SH-SY5Y (cell line): ENCODE measurements around the gene SCML1.

Experiments
- GATA2 ChIP-seq: IDR thresholded peaks from 2 replicates; pipeline ENCODE4 v1.6.1; 2011; ENCODE audit warnings: mild to moderate bottlenecking, low read depth, low read length
- GATA3 ChIP-seq: IDR thresholded peaks from 2 replicates; pipeline ENCODE4 v1.6.1; 2011; ENCODE audit warnings: low read depth, mild to moderate bottlenecking, low read length, moderate library complexity

DNA sequence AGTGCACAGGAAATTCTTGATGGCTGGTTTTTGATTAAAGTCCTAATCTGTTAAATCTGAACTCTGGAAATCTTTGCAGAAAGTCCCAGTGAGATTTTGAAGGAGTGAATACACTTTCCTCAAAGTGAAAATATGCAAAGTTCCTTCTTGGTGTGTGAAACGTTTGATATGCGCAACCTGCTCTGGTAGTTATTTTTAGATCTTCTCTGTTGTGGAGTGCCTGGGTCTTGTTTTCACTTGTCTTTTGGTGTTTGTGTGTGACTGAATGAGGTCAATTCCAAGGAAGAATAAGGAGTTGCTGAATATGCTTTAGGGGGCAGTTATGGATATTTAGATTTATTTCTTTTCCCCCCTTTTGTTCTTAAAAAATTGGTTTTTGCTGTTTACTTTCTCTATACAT lies 41.7 kb downstream of the SCML1 start:
- TF ChIP-seq GATA3, result no peak
- TF ChIP-seq GATA2, result no peak
